ES-I3 (cell line): Measurements from ENCODE around the gene RAB13.

Source experiments
- H3K36me3 ChIP-seq: 2 replicates; pipeline ENCODE4 v1.6.1; 2013; ENCODE audit warnings: mild to moderate bottlenecking, low read length, control low read depth, moderate library complexity; ENCODE audit not compliant: insufficient read depth
- H3K4me1 ChIP-seq: 2 replicates; pipeline ENCODE4 v1.6.1; 2013; ENCODE audit warnings: mild to moderate bottlenecking, control low read depth, low read length; ENCODE audit not compliant: insufficient read depth
- H3K9ac ChIP-seq: 2 replicates; pipeline ENCODE4 v1.6.1; 2013; ENCODE audit warnings: low read depth, mild to moderate bottlenecking, low read length, moderate library complexity
- H3K9me3 ChIP-seq: 2 replicates; pipeline ENCODE4 v1.6.1; 2013; ENCODE audit warnings: mild to moderate bottlenecking, low read length, moderate library complexity; ENCODE audit not compliant: control insufficient read depth, insufficient read depth

The RAB13 gene

DNA sequence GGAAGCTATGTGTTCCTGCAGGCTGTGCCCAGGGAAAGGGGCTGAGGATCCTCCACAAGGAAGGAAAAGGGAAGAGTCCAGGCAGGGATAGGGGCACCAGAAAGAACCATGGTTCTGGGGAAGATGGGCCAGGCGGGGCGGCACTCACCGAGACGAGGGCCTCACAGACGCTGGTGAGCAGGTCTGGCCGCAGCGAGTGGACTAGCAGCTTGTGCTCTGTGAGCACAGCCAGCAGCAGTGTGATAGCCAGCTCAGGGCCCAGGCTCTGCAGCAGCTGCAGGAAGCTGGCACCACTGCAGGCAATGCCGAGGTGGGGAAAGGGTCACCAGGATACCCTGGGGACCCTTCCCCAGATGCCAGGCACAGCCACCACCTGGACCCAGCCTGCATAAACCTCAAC, 45.4 kb downstream of the RAB13 start:
- no peaks in the 10 kb centered on the region for H3K4me1 ChIP-seq
- no peaks in the 10 kb centered on the region for H3K9me3 ChIP-seq
- H3K9ac ChIP-seq, result no peak overlapping the region
- peaks cover 8% of the 10 kb centered on the region for H3K36me3 ChIP-seq

DNA sequence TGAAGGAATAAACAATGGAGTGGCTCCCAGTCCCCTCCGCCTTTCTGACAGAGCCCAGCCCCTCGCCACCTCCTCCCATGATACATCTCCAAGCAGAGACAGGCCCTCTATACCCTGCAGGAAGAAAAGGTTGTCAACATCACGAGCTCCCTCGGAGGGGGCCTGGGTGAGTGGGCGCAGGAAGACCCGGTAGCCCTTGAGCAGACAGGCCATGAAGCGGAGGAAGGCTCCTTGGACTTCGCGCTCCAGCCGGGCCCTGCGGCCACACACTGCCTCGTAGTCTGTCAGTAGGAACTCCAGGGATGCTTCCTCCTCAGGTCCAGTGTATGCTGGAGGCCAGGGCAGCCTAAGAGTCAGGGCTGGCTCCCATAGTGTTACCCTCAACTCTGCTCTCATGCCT, 46.7 kb downstream of the RAB13 start:
- peaks cover 8% of the 10 kb centered on the region for H3K36me3 ChIP-seq

DNA sequence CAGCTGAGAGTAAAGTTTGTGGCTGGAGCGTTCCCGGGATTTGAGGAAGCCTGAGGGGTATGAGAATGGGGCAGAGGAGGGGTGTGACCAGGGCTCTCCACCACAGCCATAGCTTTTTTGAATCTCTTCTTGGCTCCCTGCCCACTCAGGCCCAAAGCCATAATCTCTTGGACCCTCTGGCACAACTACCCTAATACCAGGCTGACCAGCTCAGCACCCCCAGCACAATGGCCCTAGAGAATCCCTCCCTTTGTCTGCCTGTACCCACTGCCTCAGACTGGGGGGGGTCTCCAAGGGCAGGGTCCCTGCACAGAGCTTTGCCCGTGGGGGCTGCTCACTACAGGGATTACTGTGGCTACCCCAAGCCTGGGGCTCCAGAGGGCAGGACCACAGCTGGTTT, 47.1 kb downstream of the RAB13 start:
- Histone ChIP-seq H3K36me3 (peaks cover 8% of the 10 kb centered on the region), H3K9ac (no peak overlapping the region), H3K9me3 (no peaks in the 10 kb centered on the region), H3K4me1 (no peaks in the 10 kb centered on the region)

More for the DNA sequence above, 46.7 kb downstream of the RAB13 start:
- H3K9ac ChIP-seq, result no peak overlapping the region
- H3K9me3 ChIP-seq, result no peaks in the 10 kb centered on the region
- H3K4me1 ChIP-seq, result no peaks in the 10 kb centered on the region

DNA sequence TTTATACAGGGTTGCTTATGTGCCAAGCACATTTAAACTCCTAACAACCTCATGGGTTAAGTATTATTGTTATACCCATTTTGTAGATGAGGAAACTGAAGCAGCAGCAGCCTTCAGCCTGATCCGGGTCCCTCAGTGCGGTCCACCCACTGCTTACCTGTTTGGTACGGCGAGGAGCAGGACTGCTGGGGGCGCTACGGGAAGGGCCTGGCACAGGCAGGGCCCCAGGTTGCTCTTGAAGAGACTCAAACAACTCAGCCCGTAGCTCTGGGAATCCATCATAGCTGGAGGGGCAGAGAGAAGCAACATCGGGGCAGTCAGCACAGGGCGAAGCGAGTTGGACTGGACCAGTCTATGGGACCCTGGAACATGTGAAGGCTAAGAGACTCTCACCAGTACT, 48.8 kb downstream of the RAB13 start:
- Histone ChIP-seq H3K9me3 (no peaks in the 10 kb centered on the region), H3K4me1 (no peaks in the 10 kb centered on the region), H3K9ac (no peak overlapping the region), H3K36me3 (peaks cover 8% of the 10 kb centered on the region)

DNA sequence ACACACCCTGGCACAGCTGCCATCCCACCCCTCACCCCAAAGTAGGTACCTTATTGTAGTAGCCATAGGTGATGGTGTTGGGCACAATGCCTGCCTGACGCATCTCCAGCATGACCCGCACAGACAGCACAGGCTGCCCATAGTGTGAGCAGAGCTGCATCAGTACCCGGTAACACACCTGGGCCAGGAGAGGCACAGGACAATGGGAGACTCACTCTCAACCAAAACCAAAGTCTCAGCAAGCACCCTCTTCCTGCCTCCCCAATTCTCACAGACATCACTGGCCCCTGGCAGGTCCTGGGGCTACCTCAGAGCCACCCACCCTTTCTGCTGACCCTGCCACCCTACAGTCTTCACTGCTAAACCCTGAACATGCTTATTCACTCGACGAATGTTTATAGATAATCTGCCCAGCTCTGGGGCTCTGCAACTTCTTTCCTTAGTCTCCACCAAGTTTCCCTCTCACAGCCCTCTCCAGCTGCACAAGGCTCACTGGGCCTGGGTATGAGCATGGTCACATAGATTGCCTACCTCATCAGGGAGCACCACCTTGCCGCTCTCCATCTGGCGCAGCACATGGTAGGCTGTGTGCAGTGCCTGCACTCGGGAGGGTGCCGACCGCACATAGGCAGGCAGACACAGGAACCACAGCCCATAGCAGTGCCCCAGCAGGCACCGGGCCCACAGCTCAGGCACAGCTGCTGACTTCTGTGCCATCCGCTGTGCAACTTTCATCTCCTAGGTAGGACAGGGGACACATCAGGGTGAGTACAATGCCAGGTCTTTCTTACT, 49.9 kb downstream of the RAB13 start:
- H3K9ac ChIP-seq, result no peak overlapping the region
- no peaks in the 10 kb centered on the region for H3K9me3 ChIP-seq
- H3K36me3 ChIP-seq, result peaks cover 8% of the 10 kb centered on the region
- H3K4me1 ChIP-seq, result no peaks in the 10 kb centered on the region

DNA sequence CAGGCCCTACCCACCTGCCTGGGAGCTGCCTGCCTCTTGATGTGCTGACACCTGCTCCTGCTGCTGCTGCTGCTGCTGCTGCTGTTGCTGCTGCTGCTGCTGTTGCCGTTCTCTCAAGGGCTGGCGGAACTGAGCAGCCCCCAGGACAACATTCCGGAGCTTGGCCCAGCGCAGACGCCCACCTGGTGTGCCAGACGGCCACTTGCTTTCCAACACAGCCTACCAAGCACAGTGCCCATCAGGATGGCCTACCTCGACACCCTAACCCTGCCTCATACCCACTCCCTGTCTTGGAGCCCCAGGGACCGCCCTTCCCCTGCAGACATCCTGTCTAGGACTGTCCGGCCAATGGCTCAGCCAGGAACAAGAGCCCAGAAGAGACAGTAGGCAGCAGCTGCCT, 51.4 kb downstream of the RAB13 start:
- Histone ChIP-seq H3K9me3 (no peaks in the 10 kb centered on the region), H3K9ac (no peak overlapping the region), H3K4me1 (no peaks in the 10 kb centered on the region), H3K36me3 (no peaks in the 10 kb centered on the region; the same call in none of the 2 replicates)

DNA sequence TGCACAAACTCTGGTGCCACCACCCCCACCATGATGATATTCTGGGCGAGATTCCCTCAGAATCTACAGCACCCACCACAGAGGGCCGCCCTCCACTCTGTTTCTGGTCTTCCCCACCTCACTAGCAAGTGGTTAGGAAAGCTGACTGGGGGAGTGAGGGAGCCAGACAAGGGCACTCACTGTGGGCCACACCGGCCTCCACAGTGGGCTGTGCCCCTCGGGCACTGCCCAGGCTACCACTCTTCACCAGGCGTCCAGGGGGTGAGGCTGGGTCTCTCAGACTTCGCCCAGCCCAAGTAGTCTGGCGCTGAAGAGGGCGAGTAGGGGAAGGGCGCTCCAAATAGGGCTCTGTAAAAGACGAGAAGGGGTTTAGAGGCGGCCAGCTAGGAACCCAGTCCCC, 52.2 kb downstream of the RAB13 start:
- no peaks in the 10 kb centered on the region for H3K4me1 ChIP-seq
- no peaks in the 10 kb centered on the region; the same call in none of the 2 replicates for H3K36me3 ChIP-seq
- H3K9ac ChIP-seq, result no peak overlapping the region
- H3K9me3 ChIP-seq, result no peaks in the 10 kb centered on the region

DNA sequence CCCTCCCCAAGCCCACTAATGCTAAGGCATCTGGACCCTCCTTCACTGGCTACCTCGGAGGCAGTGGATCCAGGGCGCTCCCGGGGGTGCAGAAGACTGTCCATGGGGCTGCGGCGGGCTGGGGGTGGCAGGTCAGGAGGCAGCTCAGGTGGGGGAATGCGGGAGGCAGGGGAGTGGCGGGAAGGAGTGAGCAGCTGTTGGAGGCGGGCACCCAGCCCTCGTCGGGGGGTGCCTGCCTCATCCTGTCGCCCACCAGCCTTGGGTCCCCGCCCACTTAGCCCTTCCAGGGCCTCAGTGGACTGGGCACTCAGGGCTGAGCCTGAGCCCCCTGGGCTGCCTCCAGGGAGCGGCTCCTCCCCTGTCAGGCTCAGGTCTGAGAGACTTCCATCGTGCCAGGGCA, 52.7 kb downstream of the RAB13 start:
- Histone ChIP-seq H3K4me1 (no peaks in the 10 kb centered on the region), H3K9me3 (no peaks in the 10 kb centered on the region), H3K36me3 (no peaks in the 10 kb centered on the region; the same call in none of the 2 replicates), H3K9ac (no peak overlapping the region)

DNA sequence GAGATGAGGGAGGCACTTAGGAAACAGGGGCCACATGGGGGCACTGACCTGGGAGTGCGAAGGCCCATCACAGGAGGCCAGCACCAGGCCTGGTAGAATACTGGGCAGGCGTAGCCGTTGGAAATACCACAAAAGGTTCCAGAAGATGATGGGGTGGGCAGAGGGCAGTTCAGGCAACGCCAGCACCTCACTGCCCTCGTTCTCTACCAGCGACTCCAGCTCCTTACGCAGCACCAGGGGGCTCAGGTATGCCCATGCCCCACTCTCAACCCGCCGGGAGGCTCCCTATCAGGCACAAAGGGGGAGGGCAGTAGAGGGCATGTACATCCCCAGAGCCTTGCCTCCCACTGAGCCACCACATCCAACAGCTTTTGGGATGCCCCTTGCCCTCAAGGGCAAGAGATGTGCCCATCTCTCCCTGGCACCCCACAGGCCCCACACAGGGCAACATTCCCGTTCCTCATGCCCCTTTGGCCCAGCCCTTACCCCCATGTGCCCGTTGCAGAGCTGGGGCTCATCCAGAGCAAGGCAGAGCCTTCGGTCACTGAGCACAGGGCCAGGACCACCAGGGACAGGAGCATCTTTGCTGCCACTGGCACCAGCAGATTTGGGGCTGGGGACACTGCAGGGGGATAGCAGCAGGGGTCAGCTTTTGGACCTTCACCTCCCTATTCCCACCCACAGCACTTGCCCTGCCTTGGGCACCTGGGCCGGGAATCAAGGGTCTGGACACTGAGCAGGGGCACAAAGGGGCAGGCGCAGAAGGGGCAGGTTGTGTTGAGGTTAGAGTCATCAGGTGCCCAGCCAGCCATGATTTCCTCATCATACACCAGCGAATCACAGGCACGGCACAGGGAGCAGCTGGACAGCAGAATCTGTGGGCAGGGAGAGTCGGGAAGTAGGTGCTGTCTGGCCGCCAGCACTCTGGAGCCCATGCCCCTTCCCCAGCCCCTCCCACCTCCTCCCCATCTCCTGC, 53.7 kb downstream of the RAB13 start:
- no peak overlapping the region for H3K9ac ChIP-seq
- H3K4me1 ChIP-seq, result no peaks in the 10 kb centered on the region
- H3K36me3 ChIP-seq, result no peaks in the 10 kb centered on the region; the same call in none of the 2 replicates
- H3K9me3 ChIP-seq, result no peaks in the 10 kb centered on the region
